GM13976 (cell line): Measurements from ENCODE around the gene CPA5.

ENCODE experiments used
- DNase-seq: peaks from one replicate; pipeline ENCODE4 v3.0.0; 2012; ENCODE audit warnings: low spot score
- in situ Hi-C: fragments of 300-500 bp; cut with MboI; formaldehyde crosslinking; loops from one replicate; pipeline ENCODE4 v1.12.0; 2022; ENCODE audit warnings: low sequenced_read_pairs, mixed read lengths, inconsistent platforms; ENCODE audit not compliant: unreplicated experiment
- TF ChIP-seq, protein P1 (sequence below): IDR thresholded peaks from 2 replicates; pipeline ENCODE4 v1.5.1; 2012; ENCODE audit warnings: borderline replicate concordance, mild to moderate bottlenecking; ENCODE audit not compliant: insufficient read depth; ENCODE audit errors: extremely low read depth, missing control alignments, control extremely low read depth

The CPA5 gene

DNA sequence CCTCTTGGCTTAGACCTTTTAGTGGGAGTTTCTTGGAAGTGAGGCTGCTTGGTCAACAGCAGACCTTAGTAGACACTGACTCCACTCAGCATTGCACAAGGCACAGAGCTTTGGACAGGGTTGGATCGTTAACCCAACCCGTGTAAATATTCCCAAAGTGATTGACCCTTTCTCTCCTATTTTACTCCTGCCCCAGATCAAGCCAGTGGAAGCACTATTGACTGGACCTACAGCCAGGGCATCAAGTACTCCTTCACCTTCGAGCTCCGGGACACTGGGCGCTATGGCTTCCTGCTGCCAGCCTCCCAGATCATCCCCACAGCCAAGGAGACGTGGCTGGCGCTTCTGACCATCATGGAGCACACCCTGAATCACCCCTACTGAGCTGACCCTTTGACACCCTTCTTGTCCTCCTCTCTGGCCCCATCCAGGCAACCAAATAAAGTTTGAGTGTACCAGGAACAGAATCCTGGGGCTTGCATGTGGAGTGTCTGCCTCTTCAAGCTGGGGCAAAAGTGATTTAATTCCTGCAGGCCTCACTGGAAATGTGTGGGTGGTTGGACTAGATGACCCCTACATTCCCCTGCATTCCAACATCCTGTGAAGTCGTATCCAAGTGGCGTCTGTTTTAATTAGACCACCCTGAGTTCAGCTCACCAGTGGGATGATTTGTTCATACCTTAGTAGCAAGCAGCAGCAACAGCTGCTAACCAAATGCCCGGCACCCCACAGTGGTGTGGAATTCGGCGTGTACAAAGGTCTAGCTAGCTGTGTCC is 43.2 kb downstream of the CPA5 start:
- TF ChIP-seq, protein P1, sequence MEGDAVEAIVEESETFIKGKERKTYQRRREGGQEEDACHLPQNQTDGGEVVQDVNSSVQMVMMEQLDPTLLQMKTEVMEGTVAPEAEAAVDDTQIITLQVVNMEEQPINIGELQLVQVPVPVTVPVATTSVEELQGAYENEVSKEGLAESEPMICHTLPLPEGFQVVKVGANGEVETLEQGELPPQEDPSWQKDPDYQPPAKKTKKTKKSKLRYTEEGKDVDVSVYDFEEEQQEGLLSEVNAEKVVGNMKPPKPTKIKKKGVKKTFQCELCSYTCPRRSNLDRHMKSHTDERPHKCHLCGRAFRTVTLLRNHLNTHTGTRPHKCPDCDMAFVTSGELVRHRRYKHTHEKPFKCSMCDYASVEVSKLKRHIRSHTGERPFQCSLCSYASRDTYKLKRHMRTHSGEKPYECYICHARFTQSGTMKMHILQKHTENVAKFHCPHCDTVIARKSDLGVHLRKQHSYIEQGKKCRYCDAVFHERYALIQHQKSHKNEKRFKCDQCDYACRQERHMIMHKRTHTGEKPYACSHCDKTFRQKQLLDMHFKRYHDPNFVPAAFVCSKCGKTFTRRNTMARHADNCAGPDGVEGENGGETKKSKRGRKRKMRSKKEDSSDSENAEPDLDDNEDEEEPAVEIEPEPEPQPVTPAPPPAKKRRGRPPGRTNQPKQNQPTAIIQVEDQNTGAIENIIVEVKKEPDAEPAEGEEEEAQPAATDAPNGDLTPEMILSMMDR: no peak
- in situ Hi-C loops: no loop called here
- no peak for DNase-seq

DNA sequence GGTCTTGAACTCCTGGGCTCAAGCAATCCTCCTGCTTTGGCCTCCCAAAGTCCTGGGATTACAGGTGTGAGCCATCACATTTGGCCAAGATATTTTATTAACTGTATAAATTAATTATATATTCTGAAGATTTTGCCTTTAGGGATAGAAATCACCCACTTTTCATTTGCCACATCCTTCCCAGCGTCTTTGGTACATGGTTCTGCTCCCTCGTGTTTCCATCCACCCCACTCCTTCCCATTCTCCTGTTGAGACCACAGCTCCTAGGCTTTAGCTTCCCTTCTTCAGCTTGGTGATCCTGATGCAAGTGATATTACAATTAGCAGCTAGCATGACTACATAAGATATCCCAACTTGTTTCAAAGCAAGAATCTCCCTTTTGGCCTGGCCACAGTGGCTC is 44.1 kb downstream of the CPA5 start:
- TF ChIP-seq, protein P1: no peak
- no peak for DNase-seq
- in situ Hi-C loops: no loop called here

- TF ChIP-seq, protein P1: no peak
- no peak for DNase-seq
- in situ Hi-C loops: no loop called here
These were observed 45.9 kb downstream of the CPA5 start for GRCh38 chr7:130390486-130390885.

DNA sequence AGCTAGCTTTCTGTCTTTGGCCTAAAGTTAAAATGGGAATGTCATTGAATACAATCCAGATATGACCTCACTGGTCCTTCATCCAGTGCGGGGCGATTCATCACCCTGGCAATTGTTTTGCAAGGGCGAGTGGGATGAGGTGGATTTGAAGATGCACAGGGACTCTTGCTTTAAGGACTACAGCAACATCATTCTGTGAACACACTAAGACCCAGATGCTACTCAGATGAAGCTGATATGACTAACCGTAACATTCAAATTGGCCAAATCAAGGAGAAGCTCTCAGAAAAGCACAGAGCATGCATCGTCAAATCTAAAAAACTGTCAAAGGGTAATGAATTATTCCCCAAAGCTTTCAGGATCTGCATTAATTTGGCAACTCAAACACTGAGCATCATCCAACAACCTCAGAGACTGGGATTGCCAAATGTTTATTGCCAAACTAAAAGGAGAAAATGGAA is 48.5 kb downstream of the CPA5 start:
- TF ChIP-seq, protein P1: no peak
- DNase-seq: no peak
- in situ Hi-C loops: no loop called here

DNA sequence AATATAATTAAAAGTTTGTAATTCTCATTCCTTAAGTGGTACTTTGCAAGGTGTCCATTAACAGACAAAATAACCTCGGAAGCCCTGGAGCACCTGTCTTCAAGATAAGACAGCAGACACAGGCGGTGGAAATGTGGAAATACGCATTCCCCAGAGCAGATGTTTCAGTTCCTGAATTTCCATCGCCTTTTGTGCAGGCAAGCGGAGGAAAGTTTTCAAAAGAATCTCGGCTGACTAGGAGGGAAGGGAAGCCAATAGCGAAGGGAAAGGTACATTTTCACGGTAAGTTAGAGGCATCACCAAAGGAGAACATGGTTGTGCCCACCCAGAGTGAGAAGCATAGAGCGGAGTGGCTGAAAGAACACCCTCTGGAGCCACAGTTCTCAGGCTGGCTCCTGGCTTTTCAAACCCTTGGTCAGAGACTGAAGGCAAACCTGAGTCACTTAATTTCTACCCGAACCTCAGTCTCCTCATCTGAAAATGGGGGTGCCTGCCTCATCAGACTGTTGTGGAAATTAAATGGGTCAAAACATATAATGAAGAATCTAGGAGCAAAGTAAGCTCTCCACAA is 49.3 kb downstream of the CPA5 start:
- TF ChIP-seq, protein P1: no peak
- in situ Hi-C loops: no loop called here
- no peak for DNase-seq

DNA sequence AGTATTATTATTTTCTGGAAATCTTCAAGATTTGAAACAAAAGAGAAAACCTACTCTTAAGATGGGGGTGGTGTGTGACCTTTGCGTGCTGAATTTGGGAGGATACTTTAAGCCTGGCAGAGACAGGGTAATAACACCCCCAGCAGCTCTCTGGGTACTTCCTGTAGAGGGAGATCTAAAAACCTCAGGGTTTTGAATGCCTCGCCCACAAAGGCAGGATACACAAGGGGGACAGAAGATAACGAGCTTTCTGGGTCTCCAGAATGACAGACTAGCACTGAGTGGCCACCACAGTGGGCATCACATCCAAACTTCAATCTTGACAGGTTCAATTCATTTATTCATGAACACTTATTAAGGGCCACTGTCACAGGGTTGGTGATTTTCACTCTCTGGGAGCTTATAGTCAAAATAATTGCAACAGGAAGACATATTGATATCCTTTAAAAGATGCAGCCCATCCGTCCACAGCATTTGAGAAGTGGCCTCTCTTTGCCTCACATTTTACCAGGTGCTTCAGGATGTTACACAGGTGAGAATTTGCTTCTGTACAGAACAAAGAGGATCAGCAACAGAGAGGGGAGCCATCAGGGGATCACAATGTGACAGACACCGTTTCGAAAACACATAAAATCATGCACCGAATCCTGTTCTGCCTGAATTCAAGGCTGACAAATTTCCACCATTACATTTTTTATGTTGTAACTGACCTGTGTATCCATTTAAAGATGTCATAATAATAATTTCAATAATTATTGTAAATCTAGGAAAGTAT is 50.0 kb downstream of the CPA5 start:
- in situ Hi-C loops: no loop called here
- TF ChIP-seq, protein P1: no peak
- no peak for DNase-seq
